ENCODE data around the gene PCK2. TPM values are rescaled to one million over a fixed set of nuclear protein-coding genes. Genes with fewer than 3 reads are reported as not detected.
"Not testable (repeated sequence)": the region's sequence is repeated elsewhere in the genome, so short reads cannot be mapped to it uniquely, and the experiment has no call there.

The PCK2 gene
- 2.2 TPM for total RNA-seq
- long read RNA-seq, partial matches to known transcripts, result 4 of 9 reads
- long read RNA-seq, other reads (novel, unspliced or antisense), result 3 of 9 reads

GRCh38 chr14:24093901-24094840 lies at the start of gene PCK2:
TSS of gene PCK2 (plus strand) at chr14:24094311. CDS start at chr14:24094406, 95 bp downstream.
- DNase-seq (ENCODE audit: low spot score), result peak; percentile 91
- intact Hi-C loops (cut with DNase I), result loop anchor here (5.0 to 10.0 kb wide), 2 partner anchors 82 to 109 kb away; partner anchors contain the start of gene DHRS4L2

- intact Hi-C loops (cut with DNase I), result not testable (repeated sequence)
Measured at GRCh38 chr14:24049002-24049401, 45.1 kb upstream of the PCK2 start.

GRCh38 chr14:24050753-24051152 lies 43.4 kb upstream of the PCK2 start:
- DNase-seq (ENCODE audit: low spot score); intact Hi-C loops (cut with DNase I): not testable (repeated sequence)

More at GRCh38 chr14:24049002-24049401, 45.1 kb upstream of the PCK2 start:
- not testable (repeated sequence) for DNase-seq (ENCODE audit: low spot score)

- intact Hi-C loops (cut with DNase I), result no loop called here
- DNase-seq (ENCODE audit: low spot score), result no peak
Measured at GRCh38 chr14:24051176-24051788, 42.8 kb upstream of the PCK2 start.

- intact Hi-C loops (cut with DNase I), result no loop called here
- no peak for DNase-seq (ENCODE audit: low spot score)
Measured at GRCh38 chr14:24051789-24052655, 42.1 kb upstream of the PCK2 start, which contains the start of gene CARMIL3. TSS of gene CARMIL3 (plus strand) at chr14:24052009. CDS start at chr14:24052154, 145 bp downstream.

- DNase-seq (ENCODE audit: low spot score), result no peak
- intact Hi-C loops (cut with DNase I), result no loop called here
Measured at GRCh38 chr14:24052656-24053547, 41.2 kb upstream of the PCK2 start.

- DNase-seq (ENCODE audit: low spot score), result peak; percentile 68
- intact Hi-C loops (cut with DNase I), result no loop called here
Measured at GRCh38 chr14:24053548-24054323, 40.4 kb upstream of the PCK2 start.

- intact Hi-C loops (cut with DNase I), result no loop called here
- peak; percentile 57 for DNase-seq (ENCODE audit: low spot score)
Measured at GRCh38 chr14:24054324-24054641, 39.8 kb upstream of the PCK2 start.

GRCh38 chr14:24054646-24055045 lies 39.5 kb upstream of the PCK2 start:
- intact Hi-C loops (cut with DNase I), result no loop called here
- DNase-seq (ENCODE audit: low spot score), result no peak

GRCh38 chr14:24055971-24056799 lies 37.9 kb upstream of the PCK2 start:
- intact Hi-C loops (cut with DNase I), result no loop called here
- no peak for DNase-seq (ENCODE audit: low spot score)

GRCh38 chr14:24056800-24057184 lies 37.3 kb upstream of the PCK2 start:
- DNase-seq (ENCODE audit: low spot score), result peak; percentile 66
- intact Hi-C loops (cut with DNase I), result no loop called here

- intact Hi-C loops (cut with DNase I), result no loop called here
- DNase-seq (ENCODE audit: low spot score), result no peak
Measured at GRCh38 chr14:24057271-24057670, 36.8 kb upstream of the PCK2 start.

GRCh38 chr14:24057867-24058259 lies 36.2 kb upstream of the PCK2 start:
- intact Hi-C loops (cut with DNase I), result loop anchor here (1.0 to 2.0 kb wide), 4 partner anchors 32 to 239 kb away; partner anchors contain the start of gene IRF9
- no peak for DNase-seq (ENCODE audit: low spot score)

- intact Hi-C loops (cut with DNase I), result loop anchor here (1.0 to 2.0 kb wide), 4 partner anchors 32 to 238 kb away; partner anchors contain the start of gene IRF9
- peak; percentile 87 for DNase-seq (ENCODE audit: low spot score)
Measured at GRCh38 chr14:24058260-24058950, 35.7 kb upstream of the PCK2 start.

- intact Hi-C loops (cut with DNase I), result loop anchor here (1.0 to 2.0 kb wide), 4 partner anchors 31 to 238 kb away; partner anchors contain the start of gene IRF9
- DNase-seq (ENCODE audit: low spot score), result no peak
Measured at GRCh38 chr14:24058951-24059475, 35.1 kb upstream of the PCK2 start.

- DNase-seq (ENCODE audit: low spot score), result no peak
- intact Hi-C loops (cut with DNase I), result loop anchor here (2.0 kb wide), 3 partner anchors 49 to 237 kb away; partner anchors contain the start of gene IRF9
Measured at GRCh38 chr14:24059841-24060388, 34.2 kb upstream of the PCK2 start.

All from cardiac septum (tissue), 1 donor.